HCT116 (cell line): ENCODE measurements around the gene MTRFR. TPM values are rescaled to one million over a fixed set of nuclear protein-coding genes. Genes with fewer than 3 reads are reported as not detected.

Experiments used
- ATAC-seq: fragments of 200-7000 bp; cut with Tn5 transposase; 2 replicates; pipeline ENCODE4 v1.9.1; 2020; ENCODE audit warnings: mild to moderate bottlenecking, moderate library complexity
- BruUV-seq: library from RNA; stranded (reverse); fragments of 400-500 nt; replicated peaks from 2 replicates; lab custom pipeline; 2021; lab: Mats Ljungman, UMichigan
- CTCF ChIA-PET: fragments of 300-600 bp; sonication (Branson Sonifier 250); formaldehyde crosslinking; loops from one replicate; lab custom pipeline; 2021; ENCODE audit warnings: antibody characterized with exemption; lab: Charles Lee
- POLR2A ChIA-PET: fragments of 300-600, 350-600 bp; sonication (Branson Sonifier 250); formaldehyde crosslinking; loops from one replicate; lab custom pipeline; 2021; ENCODE audit warnings: antibody characterized with exemption; lab: Charles Lee
- RAD21 ChIA-PET, 2 experiments: fragments of 300-600 bp; sonication (Branson Sonifier 250); formaldehyde crosslinking; loops; one replicate each; lab custom pipeline; 2023; ENCODE audit warnings: low total read pairs in 2 of 2; ENCODE audit not compliant: uncharacterized antibody in 2 of 2, unreplicated experiment in 2 of 2, low non-redundant PET in 1 of 2; lab: Charles Lee
- DNase-seq: peaks from one replicate; pipeline ENCODE4 v3.0.0-alpha.2; 2010; ENCODE audit warnings: low read depth, low spot score
- H2AFZ ChIP-seq: fragments of 200-600 bp; shearing (Covaris generic), sonication (generic); 2 replicates; pipeline ENCODE4 v1.6.1; 2017; ENCODE audit warnings: low read depth, mixed run types, mixed read lengths, antibody characterized with exemption, low read length; ENCODE audit not compliant: poor library complexity, severe bottlenecking
- H3K27ac ChIP-seq: 2 replicates; pipeline ENCODE4 v1.5.1; 2012; ENCODE audit warnings: low read depth, low read length
- H3K27me3 ChIP-seq: fragments of 200-600 bp; sonication (generic); 2 replicates; pipeline ENCODE4 v1.6.1; 2016; ENCODE audit warnings: mixed run types, low read length, mixed read lengths; ENCODE audit not compliant: insufficient read depth
- H3K36me3 ChIP-seq, 2 experiments: fragments of 200-500 bp in 1 of 2; fragments of 200-600 bp in 1 of 2; sonication (Bioruptor generic) in 1 of 2; sonication (generic) in 1 of 2; 2 replicates each; pipeline versions ENCODE4 v1.5.1 to v1.6.1; 2014 to 2016; ENCODE audit warnings: low read length in 2 of 2, inconsistent platforms in 1 of 2, mixed read lengths in 1 of 2, mixed run types in 1 of 2; ENCODE audit not compliant: insufficient read depth in 2 of 2, control insufficient read depth in 1 of 2
- H3K4me1 ChIP-seq, 2 experiments: fragments of 200-600 bp in 1 of 2; sonication (generic) in 1 of 2; 2 replicates each; pipeline versions ENCODE4 v1.5.1 to v1.6.1; 2012 to 2017; ENCODE audit warnings: low read length in 2 of 2, inconsistent platforms in 1 of 2, mild to moderate bottlenecking in 1 of 2, mixed read lengths in 1 of 2, mixed run types in 1 of 2, moderate library complexity in 1 of 2; ENCODE audit not compliant: insufficient read depth in 2 of 2, control insufficient read depth in 1 of 2
- H3K4me2 ChIP-seq: fragments of 200-600 bp; sonication (generic); 2 replicates; pipeline ENCODE4 v1.6.1; 2017; ENCODE audit warnings: mixed run types, low read length, mixed read lengths
- H3K4me3 ChIP-seq, 2 experiments: fragments of 200-600 bp in 1 of 2; sonication (generic) in 1 of 2; replicated peaks in 1 of 2; 2 replicates each; pipeline ENCODE4 v1.5.1; 2011 to 2016; ENCODE audit warnings: low read length in 2 of 2, control low read depth in 1 of 2, low read depth in 1 of 2, mild to moderate bottlenecking in 1 of 2, mixed read lengths in 1 of 2, mixed run types in 1 of 2
- H3K79me2 ChIP-seq: fragments of 200-600 bp; sonication (generic); 2 replicates; pipeline ENCODE4 v1.6.1; 2017; ENCODE audit warnings: mild to moderate bottlenecking, mixed run types, low read length, moderate library complexity, mixed read lengths; ENCODE audit not compliant: insufficient read depth
- H3K9ac ChIP-seq: fragments of 200-600 bp; sonication (generic); 2 replicates; pipeline ENCODE4 v1.6.1; 2016; ENCODE audit warnings: low read length, mixed read lengths
- H3K9me2 ChIP-seq: fragments of 200-600 bp; sonication (generic), shearing (Covaris generic); 2 replicates; pipeline ENCODE4 v1.6.1; 2017; ENCODE audit warnings: mixed run types, mild to moderate bottlenecking, moderate library complexity; ENCODE audit not compliant: insufficient read depth
- H3K9me3 ChIP-seq, 2 experiments: fragments of 200-500 bp in 1 of 2; fragments of 200-600 bp in 1 of 2; sonication (Bioruptor generic) in 1 of 2; sonication (generic) in 1 of 2; 2 replicates each; pipeline ENCODE4 v1.6.1; 2014 to 2017; ENCODE audit warnings: low read length in 2 of 2, mixed read lengths in 2 of 2, inconsistent platforms in 1 of 2, low read depth in 1 of 2, mild to moderate bottlenecking in 1 of 2, mixed run types in 1 of 2, moderate library complexity in 1 of 2; ENCODE audit not compliant: control insufficient read depth in 1 of 2, insufficient read depth in 1 of 2
- H4K20me1 ChIP-seq: fragments of 200-600 bp; sonication (generic), shearing (Covaris generic); 2 replicates; pipeline ENCODE4 v1.6.1; 2017; ENCODE audit warnings: mixed run types, mild to moderate bottlenecking, moderate library complexity; ENCODE audit not compliant: insufficient read depth
- CBX3 ChIP-seq: IDR thresholded peaks from 2 replicates; pipeline ENCODE4 v1.6.1; 2012; ENCODE audit warnings: low read depth
- CEBPB ChIP-seq: IDR thresholded peaks from 2 replicates; pipeline ENCODE4 v1.6.1; 2012; ENCODE audit warnings: low read depth
- CTCF ChIP-seq, 3 experiments: fragments of 200-600 bp in 1 of 3; sonication (generic) in 1 of 3; IDR thresholded peaks in 2 of 3; conservative IDR thresholded peaks in 1 of 3; 2 replicates each; pipeline ENCODE4 v1.5.1; 2012 to 2017; ENCODE audit warnings: low read depth in 2 of 3, low read length in 2 of 3, antibody characterized with exemption in 1 of 3, borderline replicate concordance in 1 of 3, control low read depth in 1 of 3, mild to moderate bottlenecking in 1 of 3, mixed read lengths in 1 of 3, mixed run types in 1 of 3, moderate library complexity in 1 of 3; ENCODE audit not compliant: insufficient read depth in 1 of 3
- EGR1 ChIP-seq: IDR thresholded peaks from 2 replicates; pipeline ENCODE4 v1.6.1; 2012; ENCODE audit warnings: low read depth
- ELF1 ChIP-seq: IDR thresholded peaks from 2 replicates; pipeline ENCODE4 v1.6.1; 2012; ENCODE audit warnings: low read depth, borderline replicate concordance
- EZH2phosphoT487 ChIP-seq: fragments of 200-600 bp; IDR thresholded peaks from 2 replicates; pipeline ENCODE4 v1.6.1; 2018; ENCODE audit warnings: antibody characterized with exemption, borderline replicate concordance
- FOSL1 ChIP-seq: IDR thresholded peaks from 2 replicates; pipeline ENCODE4 v1.6.1; 2012; ENCODE audit warnings: low read depth
- JUND ChIP-seq: IDR thresholded peaks from 2 replicates; pipeline ENCODE4 v1.6.1; 2012
- POLR2A ChIP-seq: IDR thresholded peaks from 2 replicates; pipeline ENCODE4 v1.7.0; 2011; ENCODE audit warnings: borderline replicate concordance; ENCODE audit not compliant: insufficient read depth, insufficient read length; ENCODE audit errors: extremely low read depth
- POLR2AphosphoS5 ChIP-seq: IDR thresholded peaks from 2 replicates; pipeline ENCODE4 v1.6.1; 2011; ENCODE audit warnings: mild to moderate bottlenecking, low read depth, low read length, moderate library complexity
- RAD21 ChIP-seq: IDR thresholded peaks from 2 replicates; pipeline ENCODE4 v1.6.1; 2012; ENCODE audit warnings: low read depth, mild to moderate bottlenecking
- SIN3A ChIP-seq: IDR thresholded peaks from 2 replicates; pipeline ENCODE4 v1.6.1; 2012; ENCODE audit warnings: low read depth
- SP1 ChIP-seq: IDR thresholded peaks from 2 replicates; pipeline ENCODE4 v1.6.1; 2012; ENCODE audit warnings: low read depth
- SRF ChIP-seq: IDR thresholded peaks from 2 replicates; pipeline ENCODE4 v1.6.1; 2012; ENCODE audit warnings: low read depth
- TCF7L2 ChIP-seq: IDR thresholded peaks from 2 replicates; pipeline ENCODE4 v1.7.0; 2011; ENCODE audit warnings: borderline replicate concordance, inconsistent platforms; ENCODE audit not compliant: insufficient read depth, insufficient read length; ENCODE audit errors: extremely low read depth
- YY1 ChIP-seq: IDR thresholded peaks from 2 replicates; pipeline ENCODE4 v1.6.1; 2011; ENCODE audit warnings: low read length, low read depth, moderate library complexity, mild to moderate bottlenecking; ENCODE audit not compliant: insufficient replicate concordance; ENCODE audit errors: extremely low read depth
- ZFX ChIP-seq: fragments of 450-650 bp; IDR thresholded peaks from 2 replicates; pipeline ENCODE4 v1.6.1; 2017
- ZNF274 ChIP-seq: fragments of 200-500 bp; sonication (Bioruptor generic); IDR thresholded peaks from 2 replicates; pipeline ENCODE4 v1.6.1; 2014; ENCODE audit warnings: mild to moderate bottlenecking, low read depth, low read length, inconsistent platforms
- intact Hi-C: fragments of 100-400 bp; cut with micrococcal nuclease; formaldehyde crosslinking; loops from 2 replicates; pipeline ENCODE4 v1.10.0; 2022
- total RNA-seq: library from RNA; stranded (reverse); gene quantifications from one replicate; pipeline ENCODE4 v1.2.1, GENCODE V29; 2021; ENCODE audit not compliant: unreplicated experiment

MTRFR gene
- total RNA-seq, 1 experiment from 2014 or later, result 27.0 TPM

- no peak for TF ChIP-seq CTCF (IDR thresholded peaks at IDR 0.05 in 2 of 3, conservative IDR thresholded peaks at IDR 0.05 in 1 of 3; ENCODE audit: borderline replicate concordance in 1 of 3, insufficient read depth in 1 of 3, low read depth in 2 of 3, low read length in 2 of 3)
- no peak for TF ChIP-seq ZNF274
- no peak for TF ChIP-seq EGR1
- TF ChIP-seq ZFX, result no peak
- TF ChIP-seq, all 23 proteins: peak for 0
Observed at GRCh38 chr12:123261196-123261595, 28.0 kb downstream of the MTRFR start (continued).

- Histone ChIP-seq H4K20me1 (no peaks in the 10 kb centered on the region), H2AFZ (no peak overlapping the region), H3K4me2 (no peak overlapping the region), H3K79me2 (peaks cover 33% of the 10 kb centered on the region; the same call in 1 of the 2 replicates), H3K9me3 (no peaks in the 10 kb centered on the region), H3K27me3 (no peaks in the 10 kb centered on the region), H3K27ac (no peak overlapping the region), H3K36me3 (peaks cover 31 to 48% of the 10 kb centered on the region in 2 experiments), H3K9ac (no peak overlapping the region), H3K9me2 (no peaks in the 10 kb centered on the region), H3K4me1 (no peaks in the 10 kb centered on the region), H3K4me3 (no peak overlapping the region)
- ChIA-PET RAD21 (no interaction called here), POLR2A (interaction anchor here (0.7 kb wide), 1 partner anchor 19 kb away, joined by 4 read pairs; no protein-coding TSS in a partner anchor), CTCF (no interaction called here)
- DNase-seq (no peak), ATAC-seq (no peak)
- no TSS peak for BruUV-seq
- TF ChIP-seq RAD21 (no peak), YY1 (no peak), SP1 (no peak), SIN3A (no peak), ELF1 (no peak), EZH2phosphoT487 (no peak), CEBPB (no peak), FOSL1 (no peak), JUND (no peak), POLR2A (no peak), CBX3 (no peak), SRF (no peak), ZFX (no peak), EGR1 (no peak), POLR2AphosphoS5 (no peak), CTCF (IDR thresholded peaks at IDR 0.05 in 2 of 3, conservative IDR thresholded peaks at IDR 0.05 in 1 of 3; ENCODE audit: borderline replicate concordance in 1 of 3, insufficient read depth in 1 of 3, low read depth in 2 of 3, low read length in 2 of 3) (no peak), TCF7L2 (no peak)
- intact Hi-C loops, result no loop called here
Observed at GRCh38 chr12:123263196-123263817, 30.1 kb downstream of the MTRFR start.
